Endothelial cell (in vitro differentiated cells): Measurements from ENCODE around the gene VSTM4. TPM values are rescaled to one million over a fixed set of nuclear protein-coding genes. Genes with fewer than 3 reads are reported as not detected.

Experiments used
- DNase-seq: peaks from one replicate; pipeline ENCODE4 v3.0.0; 2021; ENCODE audit warnings: low spot score
- H3K27ac Mint-ChIP-seq: one replicate; pipeline ENCODE4 v1.8.0; 2021; ENCODE audit warnings: mixed read lengths, inconsistent platforms; ENCODE audit not compliant: unreplicated experiment
- H3K27me3 Mint-ChIP-seq: one replicate; pipeline ENCODE4 v1.8.0; 2021; ENCODE audit warnings: mild to moderate bottlenecking, moderate library complexity, mixed read lengths, inconsistent platforms; ENCODE audit not compliant: unreplicated experiment
- H3K36me3 Mint-ChIP-seq: one replicate; pipeline ENCODE4 v1.8.0; 2021; ENCODE audit warnings: mild to moderate bottlenecking, low read depth, mixed read lengths, inconsistent platforms; ENCODE audit not compliant: unreplicated experiment
- H3K4me1 Mint-ChIP-seq: one replicate; pipeline ENCODE4 v1.8.0; 2021; ENCODE audit warnings: mild to moderate bottlenecking, mixed read lengths, inconsistent platforms; ENCODE audit not compliant: unreplicated experiment
- H3K4me3 Mint-ChIP-seq: one replicate; pipeline ENCODE4 v1.8.0; 2021; ENCODE audit warnings: mild to moderate bottlenecking, mixed read lengths, inconsistent platforms; ENCODE audit not compliant: unreplicated experiment
- H3K9me3 Mint-ChIP-seq: one replicate; pipeline ENCODE4 v1.8.0; 2021; ENCODE audit warnings: mixed read lengths, inconsistent platforms; ENCODE audit not compliant: unreplicated experiment
- total RNA-seq: library from RNA; stranded (reverse); fragmentation: NEBNext Ultra II Directional; extraction: Animal tissue kit (Norgen Biotek cat#: 25700); gene quantifications from one replicate; pipeline ENCODE4 v1.2.1, GENCODE V29; 2021; ENCODE audit not compliant: unreplicated experiment
- TF ChIP-seq, protein P1 (sequence below): fragments of 200-600 bp; sonication (generic); IDR thresholded peaks from one replicate; pipeline ENCODE4 v1.5.0; 2021; ENCODE audit warnings: antibody characterized with exemption; ENCODE audit not compliant: unreplicated experiment

The VSTM4 gene
- total RNA-seq, 1 donor from 2014 or later: 0.38 TPM

DNA sequence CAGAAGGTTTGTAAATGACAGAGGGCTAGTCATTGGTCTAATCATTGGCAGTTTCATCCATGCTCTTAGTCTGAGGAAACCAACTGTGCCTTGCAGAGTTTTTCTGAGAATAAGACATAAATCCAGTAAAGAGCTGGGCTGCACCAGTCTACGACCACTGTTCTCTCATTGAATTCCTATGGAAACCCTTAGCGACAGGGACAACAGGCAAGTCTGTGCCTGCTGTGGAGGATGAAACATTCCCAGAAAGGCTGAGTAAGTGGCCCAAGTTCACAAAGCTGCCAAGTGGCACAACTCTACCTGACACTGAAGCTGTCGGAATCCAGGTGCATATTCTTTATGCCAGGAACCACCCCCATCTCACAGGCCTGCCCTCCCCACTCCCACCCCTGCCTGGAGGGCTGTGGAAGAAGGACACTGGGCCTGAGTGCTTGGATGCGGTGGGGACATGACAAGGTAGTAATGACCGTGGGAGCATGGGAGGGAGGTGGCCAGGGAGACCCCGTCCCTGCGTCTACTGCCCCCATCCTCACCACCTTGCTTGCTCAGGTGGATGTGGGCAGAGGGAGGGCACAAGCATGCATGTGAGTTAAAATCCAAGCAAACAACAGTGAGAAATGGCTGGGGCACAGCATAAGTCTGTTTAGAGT, 58.0 kb downstream of the VSTM4 start:
- DNase-seq: no peak
- TF ChIP-seq, protein P1, sequence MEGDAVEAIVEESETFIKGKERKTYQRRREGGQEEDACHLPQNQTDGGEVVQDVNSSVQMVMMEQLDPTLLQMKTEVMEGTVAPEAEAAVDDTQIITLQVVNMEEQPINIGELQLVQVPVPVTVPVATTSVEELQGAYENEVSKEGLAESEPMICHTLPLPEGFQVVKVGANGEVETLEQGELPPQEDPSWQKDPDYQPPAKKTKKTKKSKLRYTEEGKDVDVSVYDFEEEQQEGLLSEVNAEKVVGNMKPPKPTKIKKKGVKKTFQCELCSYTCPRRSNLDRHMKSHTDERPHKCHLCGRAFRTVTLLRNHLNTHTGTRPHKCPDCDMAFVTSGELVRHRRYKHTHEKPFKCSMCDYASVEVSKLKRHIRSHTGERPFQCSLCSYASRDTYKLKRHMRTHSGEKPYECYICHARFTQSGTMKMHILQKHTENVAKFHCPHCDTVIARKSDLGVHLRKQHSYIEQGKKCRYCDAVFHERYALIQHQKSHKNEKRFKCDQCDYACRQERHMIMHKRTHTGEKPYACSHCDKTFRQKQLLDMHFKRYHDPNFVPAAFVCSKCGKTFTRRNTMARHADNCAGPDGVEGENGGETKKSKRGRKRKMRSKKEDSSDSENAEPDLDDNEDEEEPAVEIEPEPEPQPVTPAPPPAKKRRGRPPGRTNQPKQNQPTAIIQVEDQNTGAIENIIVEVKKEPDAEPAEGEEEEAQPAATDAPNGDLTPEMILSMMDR: no peak
- Mint-ChIP-seq H3K9me3 (peaks cover under 1% of the 10 kb centered on the region), H3K36me3 (no peaks in the 10 kb centered on the region), H3K4me1 (no peaks in the 10 kb centered on the region), H3K27ac (no peak overlapping the region), H3K27me3 (peaks cover 6% of the 10 kb centered on the region), H3K4me3 (no peak overlapping the region)

DNA sequence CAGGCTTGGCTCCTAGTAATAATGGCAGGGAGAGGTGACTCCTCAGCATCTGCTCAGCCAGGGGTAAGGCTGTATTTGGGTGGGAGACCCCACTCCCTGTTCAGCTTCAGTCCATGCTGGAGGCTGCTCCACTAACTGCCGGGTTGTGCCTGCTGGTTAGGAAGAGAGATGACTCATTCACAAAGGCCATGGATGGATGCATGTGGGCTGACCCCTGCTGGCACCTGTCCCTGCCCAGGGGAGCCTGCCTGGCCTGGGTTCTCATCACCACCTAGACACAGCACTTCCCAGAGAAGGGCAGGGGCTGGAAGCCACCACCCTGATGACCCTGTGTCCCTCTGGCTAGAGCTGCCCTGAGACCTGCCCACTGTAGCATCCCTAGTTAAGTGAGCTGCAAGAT, 59.0 kb downstream of the VSTM4 start:
- TF ChIP-seq, protein P1: no peak
- no peaks in the 10 kb centered on the region for H3K36me3 Mint-ChIP-seq
- H3K4me3 Mint-ChIP-seq: no peak overlapping the region
- no peaks in the 10 kb centered on the region for H3K4me1 Mint-ChIP-seq
- no peaks in the 10 kb centered on the region for H3K9me3 Mint-ChIP-seq
- H3K27me3 Mint-ChIP-seq: peaks cover 6% of the 10 kb centered on the region
- H3K27ac Mint-ChIP-seq: no peak overlapping the region
- DNase-seq: no peak

DNA sequence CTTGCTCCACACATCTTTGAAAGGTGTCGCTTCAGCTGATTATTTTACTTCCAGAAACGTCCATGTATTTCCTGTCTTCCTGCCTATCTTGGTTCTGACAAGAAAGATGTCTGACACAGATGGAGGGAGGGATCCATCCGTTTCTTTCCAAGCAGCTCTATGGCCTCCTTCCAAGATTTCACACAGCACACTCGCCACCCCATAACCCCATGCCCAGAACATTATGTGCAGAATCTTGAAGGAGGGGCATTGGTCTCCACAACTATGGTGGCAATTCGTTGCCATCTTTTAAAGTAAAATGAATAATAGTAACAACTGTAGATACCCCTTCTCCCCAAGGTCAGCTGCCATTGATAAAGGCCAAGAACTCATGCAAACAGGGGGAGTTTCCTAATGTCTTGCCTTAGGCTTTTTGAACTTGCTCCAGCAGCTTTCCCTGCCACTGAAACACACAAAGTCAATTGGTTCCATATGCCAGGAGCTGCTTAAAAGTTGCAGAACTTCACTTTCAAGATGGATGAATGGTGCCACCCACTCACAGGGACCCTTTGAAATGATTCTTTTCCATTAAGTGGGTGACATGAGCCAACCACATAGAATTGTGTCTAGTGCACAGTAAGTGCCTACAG, 60.0 kb downstream of the VSTM4 start:
- Mint-ChIP-seq H3K4me1 (no peaks in the 10 kb centered on the region), H3K4me3 (no peak overlapping the region), H3K27me3 (peaks cover 6% of the 10 kb centered on the region), H3K36me3 (no peaks in the 10 kb centered on the region), H3K27ac (peak overlapping the region; percentile 61), H3K9me3 (no peaks in the 10 kb centered on the region)
- DNase-seq: no peak
- TF ChIP-seq, protein P1: no peak

DNA sequence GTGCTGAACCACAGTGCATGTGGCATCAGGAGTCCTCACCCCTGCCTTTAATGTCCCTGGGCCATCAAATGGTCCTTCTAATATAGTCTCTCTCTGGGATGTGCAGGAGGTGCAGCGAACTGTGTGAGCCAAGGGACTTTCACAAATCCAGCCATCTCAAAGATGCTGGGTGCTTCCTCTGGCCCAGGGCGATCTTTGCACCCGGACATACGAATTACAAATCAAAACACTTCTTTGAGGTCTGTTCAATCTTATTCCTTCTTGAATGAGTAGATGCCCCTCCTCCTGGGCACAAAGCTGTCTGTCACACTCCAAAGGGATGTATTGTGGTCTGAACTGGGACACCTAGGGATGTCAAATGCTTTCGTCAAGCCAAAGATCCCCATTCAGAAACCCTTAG, 60.6 kb downstream of the VSTM4 start:
- Mint-ChIP-seq H3K4me3 (no peak overlapping the region), H3K27ac (no peak overlapping the region), H3K27me3 (peaks cover 6% of the 10 kb centered on the region), H3K36me3 (no peaks in the 10 kb centered on the region), H3K9me3 (no peaks in the 10 kb centered on the region), H3K4me1 (no peaks in the 10 kb centered on the region)
- DNase-seq: no peak
- TF ChIP-seq, protein P1: no peak

DNA sequence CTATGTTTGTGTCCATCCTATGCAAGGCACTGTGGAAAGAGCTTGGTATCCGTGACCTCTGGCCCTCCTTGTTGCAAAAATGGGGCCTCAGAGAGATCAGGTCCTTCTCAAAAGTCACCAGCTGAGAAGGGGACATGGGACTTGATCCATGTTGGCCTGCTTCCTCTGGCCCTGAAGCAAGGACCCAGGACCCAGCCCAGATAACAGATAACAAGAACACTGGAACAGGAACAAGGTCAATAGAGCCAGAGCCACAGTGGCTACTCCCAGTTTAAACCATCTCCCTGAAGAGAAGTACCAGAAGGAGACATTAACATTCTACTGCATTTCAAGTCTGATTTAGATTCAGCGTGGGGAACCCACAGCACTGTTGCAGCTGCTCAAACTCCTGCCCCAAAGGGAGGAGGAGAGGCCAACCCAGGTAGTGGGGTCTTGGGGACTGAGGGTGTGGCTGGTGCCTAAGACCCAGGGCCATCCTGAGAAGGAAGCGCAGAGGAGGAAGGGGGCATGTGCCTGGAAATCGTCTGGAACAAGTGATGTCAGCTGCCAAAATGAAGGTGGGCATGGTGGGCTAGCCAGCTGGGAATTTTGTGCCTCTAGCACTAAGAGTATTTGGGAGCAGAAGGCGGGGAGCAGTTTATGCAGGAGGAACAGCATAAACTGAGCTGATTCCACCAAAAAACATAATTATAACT, 61.2 kb downstream of the VSTM4 start:
- Mint-ChIP-seq H3K9me3 (no peaks in the 10 kb centered on the region), H3K36me3 (no peaks in the 10 kb centered on the region), H3K27me3 (peaks cover 6% of the 10 kb centered on the region), H3K4me1 (no peaks in the 10 kb centered on the region), H3K4me3 (no peak overlapping the region), H3K27ac (no peak overlapping the region)
- no peak for DNase-seq
- TF ChIP-seq, protein P1: no peak
